GM12878 (cell line): ENCODE results near the gene OTUD4. TPM values are rescaled to one million over a fixed set of nuclear protein-coding genes. Genes with fewer than 3 reads are reported as not detected.

Experiments used
- ATF3 ChIP-seq: IDR thresholded peaks from 2 replicates; pipeline ENCODE4 v1.6.1; 2011; ENCODE audit warnings: low read depth, mild to moderate bottlenecking, low read length, moderate library complexity, borderline replicate concordance; ENCODE audit errors: extremely low read depth
- CHD1 ChIP-seq: IDR thresholded peaks from 2 replicates; pipeline ENCODE4 v1.6.1; 2012; ENCODE audit warnings: low read depth, low read length, improper control_type of control experiment
- CREB1 ChIP-seq: IDR thresholded peaks from 2 replicates; pipeline ENCODE4 v1.6.1; 2012; ENCODE audit warnings: low read depth, mild to moderate bottlenecking, inconsistent platforms
- CREM ChIP-seq: IDR thresholded peaks from 2 replicates; pipeline ENCODE4 v1.6.1; 2014; ENCODE audit warnings: antibody characterized with exemption, low read depth
- CUX1 ChIP-seq: IDR thresholded peaks from 2 replicates; pipeline ENCODE4 v1.6.1; 2012; ENCODE audit warnings: improper control_type of control experiment, low read depth, low read length; ENCODE audit not compliant: insufficient replicate concordance
- EP300 ChIP-seq, 2 experiments: fragments of 150-350 bp in 1 of 2; IDR thresholded peaks; 2 replicates each; pipeline ENCODE4 v1.6.1; 2011 to 2012; ENCODE audit warnings: low read depth in 2 of 2, low read length in 2 of 2, borderline replicate concordance in 1 of 2, improper control_type of control experiment in 1 of 2, inconsistent platforms in 1 of 2; ENCODE audit not compliant: control insufficient read depth in 1 of 2
- FOXM1 ChIP-seq: IDR thresholded peaks from 2 replicates; pipeline ENCODE4 v1.6.1; 2012; ENCODE audit warnings: low read depth, mild to moderate bottlenecking, inconsistent platforms, low read length, moderate library complexity
- KDM1A ChIP-seq: fragments of 200-600 bp; sonication (generic); IDR thresholded peaks from 2 replicates; pipeline ENCODE4 v1.6.1; 2016; ENCODE audit warnings: borderline replicate concordance
- SKIL ChIP-seq: fragments of 450-650 bp; IDR thresholded peaks from 2 replicates; pipeline ENCODE4 v1.6.1; 2017; ENCODE audit warnings: mild to moderate bottlenecking, low read depth, inconsistent platforms; ENCODE audit not compliant: poor library complexity, severe bottlenecking
- SPI1 ChIP-seq: IDR thresholded peaks from 2 replicates; pipeline ENCODE4 v1.6.1; 2011; ENCODE audit warnings: low read depth, mild to moderate bottlenecking, low read length, moderate library complexity, borderline replicate concordance; ENCODE audit not compliant: insufficient read depth
- STAT3 ChIP-seq: IDR thresholded peaks from 2 replicates; pipeline ENCODE4 v1.6.1; 2011; ENCODE audit warnings: low read depth, low read length, improper control_type of control experiment
- SUZ12 ChIP-seq: fragments of 200-600 bp; sonication (generic); IDR thresholded peaks from one replicate; pipeline ENCODE4 v1.6.1; 2018; ENCODE audit warnings: antibody characterized with exemption, mild to moderate bottlenecking; ENCODE audit not compliant: unreplicated experiment
- TAF1 ChIP-seq: IDR thresholded peaks from 2 replicates; pipeline ENCODE4 v1.6.1; 2011; ENCODE audit warnings: mild to moderate bottlenecking, low read depth, low read length, borderline replicate concordance
- USF1 ChIP-seq: IDR thresholded peaks from 2 replicates; pipeline ENCODE4 v1.6.1; 2011; ENCODE audit warnings: borderline replicate concordance, low read depth, mild to moderate bottlenecking, moderate library complexity, mixed read lengths, low read length; ENCODE audit not compliant: insufficient read depth; ENCODE audit errors: extremely low read length
- ZNF207 ChIP-seq: fragments of 450-650 bp; IDR thresholded peaks from 2 replicates; pipeline ENCODE4 v1.6.1; 2014; ENCODE audit warnings: antibody characterized with exemption, mild to moderate bottlenecking, borderline replicate concordance
- polyA plus RNA-seq, 11 experiments: library from polyadenylated mRNA; depleted of rRNA in 4 of 11; unstranded in 6 of 11; stranded (reverse) in 5 of 11; fragments of >200 nt; fragmentation: Nextera tagmentation in 4 of 11; fragmentation: Illumina TruSeq in 1 of 11; extraction: Ambion mirVana in 4 of 11; extraction: Trizol in 1 of 11; gene quantifications; 1 replicate in 1 of 11; 2 replicates in 10 of 11; pipeline versions ENCODE4 v1.2.1 to v1.2.3, GENCODE V29; 2011 to 2016; ENCODE audit warnings: inconsistent platforms in 2 of 11, missing spikeins in 2 of 11, low read depth in 1 of 11
- total RNA-seq, 4 experiments: library from RNA; depleted of rRNA in 3 of 4; stranded (reverse); fragments of >200 nt in 3 of 4; fragmentation: Illumina TruSeq in 1 of 4; extraction: Trizol in 1 of 4; gene quantifications; 2 replicates each; pipeline versions ENCODE4 v1.2.1 to v1.2.3, GENCODE V29; 2013 to 2021

The OTUD4 gene
- total and polyA plus RNA-seq, 10 of the 15 experiments (the other 5 are each of a cell fraction or from before 2014, with no cell fraction given) = 2.2 to 26.3 (median 14.2) TPM

GRCh38 chr4:145097821-145098674 is 82.3 kb downstream of the OTUD4 start, which contains the start of the genes ABCE1 and ANAPC10 (continued):
- TF ChIP-seq CUX1 (no peak), TAF1 (peak; percentile 84), SPI1 (no peak), USF1 (no peak), CREM (peak; percentile 100), EP300 (IDR thresholded peaks at IDR 0.05; ENCODE audit: borderline replicate concordance in 1 of 2, control insufficient read depth in 1 of 2, low read depth in 2 of 2, low read length in 2 of 2) (peak in 1 of 2 experiments; percentile 58; a peak in 1 of 4 replicates), CREB1 (peak; percentile 99), ATF3 (peak; percentile 68; the same call in 1 of the 2 replicates), SKIL (peak; percentile 62), SUZ12 (no peak), FOXM1 (peak; percentile 46; the same call in 1 of the 2 replicates), CHD1 (peak; percentile 20), STAT3 (no peak), KDM1A (no peak), ZNF207 (no peak)
